GM19240 (cell line): ENCODE data around the gene CD300LF.

Experiments
- DNase-seq: peaks from one replicate; pipeline ENCODE4 v3.0.0; 2011; ENCODE audit warnings: low spot score; ENCODE audit not compliant: insufficient read length

The CD300LF gene

DNA sequence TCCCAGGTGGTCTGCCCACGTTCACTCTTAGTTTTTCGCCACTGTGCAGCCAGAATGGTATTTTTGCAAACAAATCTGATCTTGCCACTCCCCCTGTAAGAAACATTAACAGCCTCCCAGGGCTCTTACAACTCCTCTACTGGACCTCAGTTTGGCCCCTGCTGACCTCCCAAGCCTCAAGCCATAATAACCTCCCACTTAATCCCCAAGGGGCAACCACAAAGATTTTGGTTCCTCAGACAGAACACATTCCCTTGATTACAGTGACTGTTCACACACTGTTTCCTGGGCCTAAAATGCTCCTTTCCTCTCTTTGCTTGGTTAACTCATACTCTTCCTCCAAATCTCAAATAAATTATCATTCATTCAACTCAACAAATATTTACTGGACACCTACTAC is 67.7 kb downstream of the CD300LF start:
- no peak for DNase-seq

GRCh38 chr17:74644419-74644818 is 68.3 kb downstream of the CD300LF start:
- DNase-seq: no peak
